HTR-8/SVneo (cell line): ENCODE measurements around the gene ALOX12.
"Not testable (repeated sequence)": the region's sequence is repeated elsewhere in the genome, so short reads cannot be mapped to it uniquely, and the experiment has no call there.

Source experiments
- DNase-seq: peaks from one replicate; pipeline ENCODE4 v3.0.0; 2011; ENCODE audit warnings: low spot score, mixed read lengths; ENCODE audit not compliant: insufficient read length
- FAIRE-seq: peaks from 2 replicates; lab custom pipeline; 2011; peaks lifted over from hg19 to GRCh38; lab: Jason Lieb, UNC

ALOX12 gene

DNA sequence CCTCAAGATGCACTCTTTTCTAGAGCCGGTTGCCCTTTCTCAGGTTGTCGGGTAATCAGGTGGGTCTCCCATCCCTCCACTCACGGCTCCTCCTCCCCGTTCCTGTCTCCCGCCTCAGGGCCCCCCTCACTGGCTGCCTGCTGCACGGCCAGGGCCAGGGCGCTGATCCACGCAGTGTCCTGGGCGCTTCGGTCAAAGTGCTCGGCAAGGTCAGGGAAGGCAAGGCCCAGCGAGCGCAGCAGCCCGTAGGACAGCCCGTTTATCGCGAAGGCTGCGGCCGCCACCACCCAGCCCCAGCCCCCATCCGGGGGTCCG lies 47.3 kb downstream of the ALOX12 start:
- no peak for FAIRE-seq
- DNase-seq: no peak

DNA sequence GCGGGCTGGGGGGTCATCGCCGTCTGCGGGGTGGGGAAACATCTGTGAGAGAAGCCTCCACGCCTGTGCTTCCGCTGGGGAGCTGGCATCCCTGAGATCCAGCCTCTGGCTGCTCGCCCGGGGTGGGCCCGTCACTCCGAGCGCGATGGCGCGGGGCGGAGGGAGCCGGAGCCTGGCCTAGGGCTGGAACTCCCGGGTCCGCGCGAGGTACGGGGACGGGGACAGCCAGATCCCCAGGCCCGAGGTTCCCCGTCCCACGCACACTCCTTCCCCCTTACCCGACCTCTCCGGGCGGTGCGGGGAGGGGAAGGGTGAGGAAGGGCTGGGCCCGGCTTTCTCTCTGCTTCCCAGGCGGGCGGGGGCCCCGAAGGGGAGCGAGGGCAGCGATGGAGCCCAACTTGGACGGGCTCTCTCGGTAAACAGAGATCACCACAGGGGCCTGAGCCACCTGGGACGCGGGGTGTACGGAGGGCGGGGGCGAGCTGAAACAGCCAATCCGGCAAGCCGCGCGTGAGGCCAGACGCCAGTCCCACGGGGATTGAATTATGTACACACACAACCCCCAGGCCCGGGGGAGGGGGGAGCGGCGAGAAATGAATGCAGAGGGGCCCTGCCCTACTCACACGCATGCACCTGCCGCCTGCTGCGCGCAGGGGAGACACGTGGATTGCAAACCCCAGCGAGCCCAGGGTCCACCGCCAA lies 47.8 kb downstream of the ALOX12 start, which contains the start of gene SLC16A11:
TSS of gene SLC16A11 (minus strand) at position 596 of the 702 bp plus-strand sequence. CDS start at position 17, 579 bp downstream.
- FAIRE-seq (no peak), DNase-seq (no peak)

DNA sequence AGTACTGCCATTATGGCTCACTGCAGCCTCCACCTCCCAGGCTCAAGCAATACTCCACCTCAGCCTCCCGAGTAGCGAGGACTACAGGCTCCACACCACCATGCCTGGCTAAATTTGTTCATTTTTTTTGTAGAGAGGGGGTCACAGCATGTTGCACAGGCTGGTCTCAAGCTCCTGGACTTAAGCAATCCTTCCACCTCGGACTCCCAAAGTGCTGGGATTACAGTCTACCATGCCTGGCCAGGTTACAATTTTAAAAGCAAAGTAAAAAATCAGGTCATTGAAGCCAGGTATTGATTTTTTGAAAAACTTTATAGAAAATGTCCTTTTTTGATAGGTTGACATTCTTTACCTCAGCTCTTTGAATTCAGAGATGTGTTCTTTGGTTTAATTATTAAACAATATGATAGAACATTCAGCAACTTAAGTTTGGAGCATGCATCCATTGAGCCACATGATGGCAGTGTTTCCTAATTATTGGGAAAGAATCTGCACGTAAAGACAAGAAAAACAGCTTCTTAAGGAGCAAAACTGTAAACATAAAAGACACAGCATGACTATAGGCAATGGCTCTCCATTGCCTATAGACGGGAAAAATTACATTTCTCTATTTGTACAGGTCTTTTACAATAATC lies 49.8 kb downstream of the ALOX12 start:
- peak; percentile 69 for DNase-seq

DNA sequence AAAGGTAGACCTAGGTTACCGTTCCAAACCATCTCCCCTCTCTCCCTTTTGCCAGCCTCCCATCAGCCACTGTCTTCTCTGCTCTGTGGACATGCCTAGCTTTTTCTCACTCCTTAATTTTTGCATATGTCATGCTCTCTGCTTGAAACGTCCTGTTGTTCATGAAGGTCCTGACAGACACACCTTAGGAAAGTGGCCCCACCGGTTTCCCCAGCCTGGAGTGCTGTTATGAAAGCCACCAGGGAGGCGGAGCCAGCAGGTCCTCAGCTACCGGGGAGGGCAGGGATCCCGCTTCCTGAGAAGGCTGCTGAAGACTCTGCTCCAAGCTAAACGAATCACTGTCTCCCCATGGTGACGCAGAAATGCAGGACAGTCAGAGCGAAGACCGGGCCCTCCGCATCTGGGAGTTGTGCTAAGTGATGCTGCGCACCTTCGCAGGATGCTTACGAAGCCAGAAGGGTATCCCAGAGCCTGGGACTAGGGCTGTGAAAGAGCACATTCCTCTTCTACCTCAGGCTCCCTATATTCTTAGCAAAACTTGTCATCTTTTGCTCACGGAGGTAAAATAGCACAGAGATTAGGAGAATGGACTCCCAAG lies 50.4 kb downstream of the ALOX12 start:
- FAIRE-seq: no peak

More for the DNA sequence above, 49.8 kb downstream of the ALOX12 start:
- no peak for FAIRE-seq

DNA sequence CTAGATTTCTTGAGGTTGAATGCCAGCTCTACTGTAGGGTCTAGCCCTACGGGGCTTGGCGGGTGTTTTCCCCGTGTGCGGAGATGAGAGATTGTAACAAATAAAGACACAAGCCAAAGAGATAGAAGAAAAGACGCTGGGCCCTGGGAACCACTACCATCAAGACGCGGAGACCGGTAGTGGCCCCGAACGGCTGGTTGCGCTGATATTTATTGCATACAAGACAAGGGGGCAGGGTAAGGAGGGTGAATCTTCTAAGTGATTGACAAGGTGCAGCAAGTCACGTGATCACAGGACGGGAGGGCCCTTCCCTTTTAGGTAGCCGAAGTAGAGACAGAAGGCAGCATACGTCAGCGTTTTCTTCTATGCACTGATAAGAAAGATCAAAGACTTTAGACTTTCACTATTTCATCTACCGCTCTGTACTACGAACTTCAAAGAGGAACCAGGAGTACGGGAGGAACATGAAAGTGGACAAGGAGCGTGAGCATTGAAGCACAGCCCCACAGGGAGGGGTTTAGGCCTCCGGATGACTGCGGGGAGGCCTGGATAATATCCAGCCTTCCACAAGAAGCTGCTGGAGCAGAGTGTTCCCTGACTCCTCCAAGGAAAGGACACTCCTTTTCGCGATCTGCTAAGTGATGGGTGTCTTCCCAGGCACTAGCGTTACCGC lies 51.0 kb downstream of the ALOX12 start:
- DNase-seq, FAIRE-seq: not testable (repeated sequence)

More for the DNA sequence above, 50.4 kb downstream of the ALOX12 start:
- no peak for DNase-seq

DNA sequence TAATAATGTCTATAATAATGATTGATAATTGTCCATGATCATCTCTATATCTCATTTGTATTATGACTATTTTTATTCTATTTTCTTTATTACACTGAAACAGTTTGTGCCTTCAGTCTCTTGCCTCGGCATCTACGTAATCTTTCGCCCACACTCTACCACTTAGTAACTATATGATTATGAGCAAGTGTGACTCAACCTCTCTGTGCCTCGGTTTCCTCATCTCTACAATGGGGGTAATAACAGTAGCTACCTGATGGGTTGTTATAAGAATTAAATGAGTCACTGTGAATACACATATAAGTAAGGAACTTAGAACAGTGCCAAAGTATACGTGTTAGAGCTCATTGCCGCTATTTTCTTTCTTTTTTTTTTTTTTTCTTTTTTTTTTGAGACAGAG lies 51.7 kb downstream of the ALOX12 start:
- no peak for DNase-seq

DNA sequence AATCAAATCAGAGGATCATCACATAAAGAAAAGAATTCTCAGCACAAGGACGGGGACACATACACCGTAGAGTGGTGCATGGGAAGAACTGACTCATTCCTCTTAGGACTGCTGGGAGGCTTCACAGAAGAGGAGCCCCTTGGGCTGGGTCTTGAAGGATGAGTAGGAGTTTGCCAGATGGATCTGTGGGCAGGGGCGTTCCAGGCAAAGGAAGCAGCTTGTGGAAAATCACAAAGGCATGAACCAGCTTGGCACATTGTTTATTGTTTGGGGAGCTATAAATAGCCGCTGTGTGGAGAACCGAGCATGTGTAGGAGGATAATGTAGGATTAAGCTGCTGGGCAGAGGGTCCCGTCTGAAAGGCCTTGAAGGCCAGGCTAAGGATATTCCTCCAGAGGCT lies 53.1 kb downstream of the ALOX12 start:
- DNase-seq: no peak

More for the DNA sequence above, 51.7 kb downstream of the ALOX12 start:
- FAIRE-seq: no peak

DNA sequence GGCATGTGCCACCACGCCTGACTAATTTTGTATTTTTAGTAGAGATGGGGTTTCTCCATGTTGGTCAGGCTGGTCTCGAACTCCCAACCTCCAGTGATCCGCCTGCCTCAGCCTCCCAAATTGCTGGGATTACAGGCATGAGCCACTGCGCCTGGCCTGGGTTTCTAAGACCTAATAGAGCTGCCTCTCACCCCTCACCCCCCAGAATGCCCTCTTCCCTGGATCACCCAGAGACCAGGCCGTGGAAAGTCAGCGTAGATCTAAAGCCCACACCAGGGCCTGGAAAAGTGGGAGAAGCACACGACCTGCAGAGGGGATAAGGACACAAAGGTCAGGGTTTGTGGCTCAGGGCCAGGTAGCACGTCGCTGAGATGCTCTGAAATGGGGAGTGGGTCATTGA lies 54.7 kb downstream of the ALOX12 start:
- not testable (repeated sequence) for DNase-seq, FAIRE-seq

More for the DNA sequence above, 53.1 kb downstream of the ALOX12 start:
- FAIRE-seq: no peak

DNA sequence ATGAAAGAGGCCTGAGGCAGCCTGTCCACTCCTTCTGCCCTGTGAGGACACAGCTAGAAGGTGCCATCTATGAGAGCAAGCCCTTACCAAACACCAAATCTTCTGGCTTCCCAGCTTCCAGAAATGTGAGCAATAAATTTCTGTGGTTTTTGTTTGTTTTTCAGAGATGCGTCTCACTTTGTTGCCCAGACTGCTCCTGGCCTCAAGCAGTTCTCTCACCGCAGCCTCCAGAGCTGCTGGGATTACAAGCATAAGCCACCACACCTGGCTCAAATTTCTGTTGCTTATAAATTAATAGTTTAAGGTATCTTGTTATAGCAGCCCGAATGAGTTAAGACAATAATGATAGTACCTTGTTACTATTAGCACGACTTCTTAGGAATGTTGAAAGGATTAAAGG lies 60.5 kb downstream of the ALOX12 start:
- FAIRE-seq (no peak), DNase-seq (no peak)

DNA sequence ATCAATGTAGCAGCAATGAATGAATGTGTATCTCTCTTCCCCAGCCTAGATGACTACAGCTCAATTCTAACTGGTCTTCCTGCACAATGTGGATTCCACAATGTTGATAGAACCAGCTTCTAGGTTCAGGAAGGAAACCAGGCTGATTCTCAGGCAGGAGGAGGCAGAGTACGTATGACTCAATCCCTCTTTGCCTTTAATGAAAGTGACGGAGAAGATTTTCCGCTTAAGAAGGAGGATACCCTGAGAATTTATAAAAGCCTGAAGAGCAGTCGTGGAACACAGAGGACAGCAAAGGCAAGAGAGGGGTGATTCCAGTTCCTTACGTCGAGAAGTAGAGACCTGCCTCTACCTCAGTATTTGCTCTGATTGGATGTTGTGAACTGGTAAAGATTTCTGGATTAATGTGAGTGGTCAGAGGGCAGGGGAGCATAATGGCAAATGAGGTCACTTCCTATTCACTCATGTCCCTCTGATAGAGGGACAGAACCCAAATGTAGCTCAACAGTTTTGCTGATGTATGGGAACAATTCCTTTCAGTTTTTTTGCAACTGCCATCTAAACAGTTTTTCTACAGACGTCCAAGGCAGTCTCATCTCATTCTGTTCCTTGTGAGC lies 63.1 kb downstream of the ALOX12 start:
- DNase-seq: no peak
- FAIRE-seq: no peak
